NCI-H345 treated with DMSO at 0.1 percent for 48 hours (cell line): ENCODE measurements around the gene ACSF3.
"Not testable (repeated sequence)": the region's sequence is repeated elsewhere in the genome, so short reads cannot be mapped to it uniquely, and the experiment has no call there.

Source experiments
- DNase-seq: peaks from one replicate; lab custom pipeline; 2025; ENCODE audit not compliant: unreplicated experiment; lab: John Stamatoyannopoulos, UW

ACSF3 gene

GRCh38 chr16:89072548-89073130 lies 21.0 kb upstream of the ACSF3 start:
- no peak for DNase-seq

DNA sequence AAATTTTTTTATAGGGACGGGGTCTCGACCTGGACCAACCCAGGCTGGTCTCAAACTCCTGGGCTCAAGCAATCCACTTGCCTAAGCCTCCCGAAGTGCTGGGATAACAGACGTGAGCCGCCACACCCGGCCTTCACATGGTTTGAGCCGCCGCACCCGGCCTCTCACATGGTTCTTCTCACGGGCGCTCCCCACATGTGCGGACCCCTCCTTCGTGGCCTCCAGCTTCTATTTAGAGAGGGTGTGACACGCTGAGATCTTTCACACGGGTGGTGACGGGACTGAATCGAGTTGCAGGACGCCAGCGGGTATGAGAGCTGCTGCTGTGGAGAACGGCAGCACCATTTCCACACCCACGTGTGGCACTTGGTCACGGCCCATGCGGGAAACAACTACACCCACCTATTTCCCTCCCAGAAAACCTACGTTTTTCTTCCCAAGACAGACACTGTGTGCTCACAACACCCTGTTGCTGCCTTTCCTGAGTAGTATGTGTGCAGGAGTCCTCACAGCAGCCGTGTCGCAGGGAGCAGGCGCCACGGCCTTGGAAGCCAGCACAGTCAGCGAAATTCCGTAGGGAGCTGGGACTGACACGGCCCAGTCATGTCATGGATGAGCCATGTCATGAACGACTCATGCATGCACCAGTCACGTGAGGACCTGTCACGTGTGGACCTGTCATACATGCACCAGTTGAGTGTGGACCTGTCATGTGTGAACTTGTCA lies 20.1 kb upstream of the ACSF3 start:
- no peak for DNase-seq

- DNase-seq, result not testable (repeated sequence)
These were observed 19.5 kb upstream of the ACSF3 start for GRCh38 chr16:89074072-89074674.

GRCh38 chr16:89074803-89075688 lies 18.6 kb upstream of the ACSF3 start:
- no peak for DNase-seq

- DNase-seq, result no peak
These were observed 17.5 kb upstream of the ACSF3 start for GRCh38 chr16:89076159-89076558.

DNA sequence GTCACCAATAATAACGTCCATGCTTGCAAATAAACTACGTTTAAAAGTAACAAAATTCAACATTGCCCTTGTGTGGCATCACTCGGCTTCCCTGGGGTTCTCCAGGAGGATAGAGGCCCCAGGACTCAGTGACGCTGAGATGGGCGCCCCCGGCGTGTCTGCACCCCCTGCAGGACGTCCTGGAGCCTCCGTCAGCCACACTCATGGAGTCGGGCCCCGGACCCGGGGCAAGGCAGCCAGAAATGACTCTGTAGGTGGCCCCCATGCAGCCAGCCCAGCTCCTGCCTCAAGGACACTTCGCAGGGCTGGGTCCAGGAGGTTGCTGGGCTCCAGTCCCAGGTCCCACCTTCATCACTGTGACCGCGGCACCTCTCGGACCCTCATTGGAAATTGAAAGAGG lies 16.6 kb upstream of the ACSF3 start:
- no peak for DNase-seq

GRCh38 chr16:89078172-89078571 lies 15.5 kb upstream of the ACSF3 start:
- DNase-seq, result no peak

DNA sequence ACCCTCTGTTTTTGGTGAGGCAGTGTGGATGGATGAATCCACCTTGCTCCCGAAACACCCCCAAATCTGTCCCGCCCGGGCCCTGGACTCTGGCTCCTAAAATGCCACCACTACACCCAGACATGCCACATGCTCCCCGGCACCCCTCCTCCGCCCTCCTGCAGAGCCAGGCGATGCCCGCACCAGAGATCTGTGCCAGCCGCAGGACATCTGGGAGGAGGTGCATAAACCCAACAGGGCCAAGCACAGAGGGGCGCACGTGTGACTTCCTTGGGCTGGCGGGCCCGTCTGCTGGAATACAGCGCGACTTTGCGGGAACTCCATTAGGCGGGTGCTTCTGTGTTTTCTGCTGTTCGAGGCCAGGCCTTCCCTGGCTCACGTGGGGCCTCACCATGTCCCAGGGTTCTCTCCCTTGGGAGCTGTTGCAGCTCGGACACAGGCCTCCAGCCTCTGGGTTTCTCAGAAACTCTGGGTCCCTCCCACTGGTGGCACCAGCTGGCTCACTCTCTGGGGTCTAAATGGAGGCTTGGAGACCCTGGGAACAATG lies 14.1 kb upstream of the ACSF3 start:
- DNase-seq, result no peak

DNA sequence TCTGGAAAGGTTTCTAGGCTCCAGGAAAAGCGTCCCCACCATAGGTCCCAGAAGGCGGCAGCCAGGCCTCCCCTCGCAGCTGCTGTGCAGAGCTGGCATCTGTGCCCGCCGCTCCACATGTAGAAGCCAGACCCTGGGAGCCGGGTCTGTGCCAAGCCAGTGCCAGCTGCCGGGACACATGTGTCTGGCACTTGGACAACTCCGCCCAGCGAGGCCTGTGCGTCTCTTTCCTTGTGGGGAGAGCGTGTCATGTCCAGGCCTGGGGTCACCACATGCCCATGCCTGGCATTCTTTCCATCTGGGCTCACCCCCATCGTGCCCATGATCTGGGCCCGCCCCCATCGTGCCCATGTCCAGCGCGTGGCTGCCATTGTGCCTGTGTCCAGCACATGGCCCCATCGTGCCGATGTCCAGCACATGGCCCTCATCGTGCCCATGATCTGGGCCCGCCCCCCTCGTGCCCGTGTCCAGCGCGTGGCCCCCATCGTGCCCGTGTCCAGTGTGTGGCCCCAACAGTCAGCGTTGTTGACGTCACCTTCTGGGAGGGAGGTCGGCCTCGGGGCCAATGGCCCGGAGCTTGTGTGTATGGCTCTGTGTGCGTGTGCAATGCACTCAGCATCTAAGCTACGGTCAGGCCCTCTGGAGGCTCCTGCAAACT lies 13.3 kb upstream of the ACSF3 start:
- DNase-seq, result no peak

- no peak for DNase-seq
These were observed 12.1 kb upstream of the ACSF3 start for GRCh38 chr16:89081556-89081955.

DNA sequence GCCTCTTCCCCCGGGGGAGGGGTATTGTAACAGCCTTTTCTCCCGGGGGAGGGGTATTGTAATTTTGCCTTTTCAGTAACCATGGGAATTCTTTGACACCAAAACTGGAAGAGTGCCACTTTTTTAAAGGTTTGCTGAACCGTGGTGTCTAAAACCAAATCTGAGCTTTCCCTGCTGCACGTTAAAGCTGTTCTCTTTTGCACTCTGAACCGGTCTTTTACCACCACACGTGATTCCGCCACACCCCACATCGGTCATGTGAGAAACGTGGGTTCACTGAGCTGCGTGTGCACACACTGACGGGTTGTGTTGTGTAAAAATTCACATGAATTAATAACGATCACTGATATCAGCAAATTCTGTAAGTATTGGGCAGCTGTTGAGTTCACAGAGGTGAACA lies 9.2 kb upstream of the ACSF3 start:
- no peak for DNase-seq

- DNase-seq, result no peak
These were observed 8.6 kb upstream of the ACSF3 start for GRCh38 chr16:89084814-89085612.

DNA sequence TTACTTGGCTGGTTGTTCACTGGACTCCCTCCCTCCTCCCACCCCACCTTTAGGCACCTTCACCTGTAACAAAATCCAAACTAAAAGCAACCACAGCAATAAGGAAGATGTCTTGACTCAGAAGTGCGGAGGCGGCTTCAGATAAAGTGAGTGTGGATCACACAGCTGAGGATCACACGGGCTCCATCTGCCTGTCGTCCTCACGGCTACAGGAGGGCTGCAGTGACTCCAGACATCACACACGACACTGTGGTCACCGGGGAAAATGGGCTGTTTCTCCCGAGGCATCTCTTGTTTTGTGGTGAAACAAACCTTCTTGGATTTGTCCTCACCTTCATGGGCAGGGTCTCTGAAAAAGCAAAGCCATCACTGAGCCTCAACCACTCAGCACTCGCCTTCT lies 7.9 kb upstream of the ACSF3 start:
- DNase-seq, result no peak

DNA sequence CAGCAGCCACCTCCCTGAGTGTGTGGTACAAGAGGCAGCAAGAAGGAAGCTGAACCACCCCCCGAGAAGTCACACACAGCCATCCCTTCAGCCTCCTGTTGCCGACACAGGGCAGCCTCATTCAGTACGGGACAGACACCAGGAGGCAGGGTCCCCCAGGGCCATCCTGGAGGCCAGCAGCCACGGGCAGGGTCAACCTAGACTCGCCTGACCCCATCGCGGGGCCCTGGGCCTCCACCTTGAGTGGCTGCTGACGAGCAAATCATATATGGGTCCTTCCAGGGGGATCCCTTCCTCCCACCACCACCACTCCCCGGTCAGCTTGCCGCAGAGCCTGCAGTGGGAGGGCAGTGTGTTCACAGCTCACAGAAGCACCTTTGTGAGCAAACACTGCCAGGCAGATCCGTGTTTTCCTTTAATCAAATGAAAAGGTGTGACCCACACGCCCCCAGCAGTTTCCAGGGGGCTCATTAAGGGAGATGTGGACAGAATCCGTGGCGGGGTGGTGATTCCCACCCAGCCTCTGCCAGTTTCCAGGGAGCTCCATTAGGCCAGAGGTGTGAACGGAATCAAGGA lies 5.6 kb upstream of the ACSF3 start:
- no peak for DNase-seq

DNA sequence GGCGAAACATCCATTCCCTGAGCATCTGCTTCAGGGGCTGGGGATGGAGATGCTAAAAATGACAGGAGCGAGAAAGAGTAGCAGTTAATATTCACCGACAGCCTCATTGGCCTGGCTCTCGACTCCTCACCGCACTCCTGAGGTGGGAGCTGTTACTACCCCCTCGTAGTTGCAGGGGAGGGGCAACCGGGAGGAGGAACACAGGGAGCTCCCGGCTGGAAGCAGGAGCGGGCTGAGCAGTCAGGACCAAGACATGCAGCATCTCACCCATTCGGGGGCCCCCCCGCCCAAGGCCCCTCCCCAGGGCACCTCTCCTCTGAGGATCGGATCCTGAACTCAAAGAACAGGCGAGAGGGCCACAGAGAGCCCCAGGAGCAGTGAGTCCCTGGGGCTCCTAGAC lies 4.5 kb upstream of the ACSF3 start:
- DNase-seq, result no peak

DNA sequence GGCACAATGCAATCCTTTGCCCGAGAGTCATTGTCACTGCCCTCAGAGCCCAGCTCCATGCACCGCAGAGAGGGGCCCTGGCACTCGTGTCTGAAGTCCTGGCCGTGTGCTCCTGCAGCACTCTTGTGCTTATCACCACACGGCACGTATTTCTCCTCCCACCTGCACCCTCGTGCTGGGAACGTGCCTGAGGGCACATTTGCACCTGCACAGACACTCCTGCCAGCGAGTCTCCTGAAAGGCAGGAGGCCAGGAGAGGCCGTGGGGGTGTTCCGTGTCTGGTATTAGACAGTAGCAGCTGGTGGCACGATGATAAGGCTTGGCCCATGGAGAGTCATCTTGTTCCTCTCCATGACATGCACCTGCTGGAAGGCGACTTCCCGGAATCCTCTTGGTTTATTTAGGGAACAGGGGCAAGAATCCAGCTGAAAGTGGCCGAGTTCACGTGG lies 3.4 kb upstream of the ACSF3 start:
- peak; percentile 41 for DNase-seq

GRCh38 chr16:89090669-89091426 lies 2.8 kb upstream of the ACSF3 start:
- no peak for DNase-seq

DNA sequence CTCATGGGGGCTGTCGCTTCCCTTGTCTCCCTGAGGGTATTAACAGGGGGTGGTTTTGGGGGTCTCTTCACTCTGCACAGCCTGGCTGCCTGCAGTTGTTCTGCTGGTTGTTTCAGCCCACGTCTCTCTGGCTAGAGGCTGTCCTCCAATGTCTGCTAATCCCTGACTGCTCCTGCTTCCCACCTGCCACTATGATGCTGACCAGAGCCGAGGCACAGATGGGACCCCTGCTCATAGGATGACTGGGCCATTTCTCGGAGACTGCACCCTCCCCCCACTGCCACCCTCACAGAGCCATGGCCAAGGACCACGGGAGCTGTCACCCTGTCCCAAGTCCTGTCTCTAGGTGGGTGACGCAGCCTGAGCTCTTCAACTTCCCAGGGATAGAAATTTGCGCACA lies 1.6 kb upstream of the ACSF3 start:
- DNase-seq, result no peak

DNA sequence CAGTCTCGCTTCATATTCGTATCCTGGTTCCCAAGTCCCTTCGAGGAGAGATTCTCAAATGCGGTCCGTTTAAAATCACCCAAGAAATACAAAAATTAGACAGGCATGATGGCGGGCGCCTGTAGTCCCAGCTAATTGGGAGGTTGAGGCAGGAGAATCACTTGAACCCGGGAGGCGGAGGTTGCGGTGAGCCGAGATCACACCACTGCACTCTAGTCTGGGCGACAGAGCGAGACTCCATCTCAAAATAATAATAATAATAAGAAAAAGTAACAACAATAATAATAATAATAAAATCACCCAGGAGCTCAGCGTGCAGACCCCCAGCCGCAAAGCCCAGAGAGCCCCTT lies 425 bp upstream of the ACSF3 start:
- not testable (repeated sequence) for DNase-seq
